ENCODE data around the gene MAST3.

Gene MAST3

DNA sequence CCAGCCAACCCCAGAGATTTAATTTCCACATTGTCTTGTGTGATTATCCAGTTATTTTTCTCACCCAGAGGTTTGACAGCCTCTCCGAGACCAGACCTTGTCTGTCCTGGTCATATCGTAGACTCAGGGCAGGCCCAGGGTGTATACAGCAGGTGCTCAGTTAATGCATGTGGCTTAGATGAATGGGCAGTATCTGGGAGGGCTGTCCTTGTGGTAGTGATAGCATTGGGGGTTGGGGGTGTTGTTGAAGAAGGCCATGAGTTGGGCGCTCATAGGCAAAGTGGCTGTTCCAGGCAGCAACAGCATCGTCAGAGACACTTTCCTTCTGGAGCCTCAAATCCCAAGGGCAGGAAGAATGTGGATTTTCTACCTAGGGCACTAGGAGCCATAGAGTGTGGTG is 16.9 kb downstream of the MAST3 start:
- FAIRE-seq: no peak

DNA sequence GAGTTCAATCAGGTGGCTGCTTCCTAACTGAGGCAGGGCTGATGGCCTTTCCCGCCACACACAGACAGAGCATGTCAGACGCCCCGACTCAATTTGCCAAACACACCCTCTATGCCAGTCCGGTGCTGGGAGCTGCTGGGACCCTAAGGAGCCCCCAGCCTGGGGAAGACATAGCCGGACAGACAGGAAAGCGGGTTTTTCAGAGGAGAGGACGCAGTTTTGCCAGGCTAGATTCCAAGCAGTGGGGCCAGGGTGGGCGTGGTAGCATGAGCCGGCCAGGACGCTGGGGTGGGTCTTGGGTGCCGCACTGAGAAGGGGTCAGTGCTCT is 19.8 kb downstream of the MAST3 start:
- no peak for FAIRE-seq

DNA sequence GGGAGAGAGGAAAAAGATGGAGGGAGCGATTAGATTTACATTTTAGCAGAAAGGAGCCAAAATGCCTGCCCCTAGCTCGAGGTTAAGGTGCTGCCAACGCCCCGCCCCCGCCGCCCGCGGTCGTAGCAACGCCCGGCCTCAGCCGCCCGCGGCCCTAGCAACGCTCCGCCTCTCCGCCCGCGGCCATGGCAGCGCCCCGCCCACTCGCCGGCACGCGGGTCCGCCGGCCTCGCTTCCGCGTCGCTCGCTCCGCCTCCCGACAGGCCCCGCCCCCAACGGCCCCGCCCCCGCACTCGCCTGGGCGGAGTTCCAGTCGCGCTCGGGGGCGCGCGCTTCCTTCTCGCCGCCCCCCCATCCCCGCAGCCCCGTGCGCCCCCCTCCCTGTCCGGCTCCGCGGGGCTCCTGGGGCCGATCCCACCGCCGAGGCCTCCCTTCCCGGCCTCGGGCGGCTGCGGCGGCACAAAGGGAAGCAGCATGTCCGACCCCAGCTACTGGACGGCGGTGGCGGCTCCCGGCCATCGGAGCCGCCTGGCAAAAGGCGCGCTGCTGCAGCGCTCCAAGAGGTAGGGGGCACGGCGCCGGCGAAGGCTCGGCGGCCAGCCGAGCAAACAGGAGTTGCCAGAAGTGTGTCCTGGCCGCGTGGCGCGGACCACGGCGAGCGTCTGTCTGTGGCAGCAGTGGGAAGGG is 20.3 kb downstream of the MAST3 start:
- no peak for FAIRE-seq

DNA sequence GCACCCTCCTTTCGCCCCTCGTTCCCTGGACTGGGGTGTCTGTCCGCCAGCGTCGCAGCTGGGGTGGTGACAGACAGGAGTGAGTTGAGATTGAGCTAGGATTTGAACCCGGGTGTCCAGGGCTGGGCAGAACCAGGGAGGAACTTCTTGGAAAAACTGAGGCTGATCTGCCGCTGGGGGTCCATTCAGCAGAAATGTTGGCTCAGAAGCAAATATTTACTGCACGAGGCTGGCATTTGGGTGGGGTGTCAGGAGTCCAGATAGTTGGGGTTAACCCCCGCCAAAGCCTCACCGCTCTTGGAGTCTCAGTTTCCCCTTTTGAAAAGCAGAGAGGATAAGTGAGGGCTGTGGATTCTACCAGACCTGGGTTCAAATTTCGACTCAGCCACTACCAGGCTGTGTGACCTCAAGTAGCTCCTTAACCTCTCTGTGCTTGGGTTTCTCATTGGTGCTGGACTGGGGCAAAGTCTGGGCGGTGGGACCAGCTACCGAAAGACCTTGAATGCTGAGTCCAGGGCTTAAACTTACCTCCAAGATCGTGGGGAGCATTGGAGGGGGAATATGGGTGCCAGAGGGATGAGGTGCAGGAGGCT is 20.9 kb downstream of the MAST3 start:
- no peak for FAIRE-seq

DNA sequence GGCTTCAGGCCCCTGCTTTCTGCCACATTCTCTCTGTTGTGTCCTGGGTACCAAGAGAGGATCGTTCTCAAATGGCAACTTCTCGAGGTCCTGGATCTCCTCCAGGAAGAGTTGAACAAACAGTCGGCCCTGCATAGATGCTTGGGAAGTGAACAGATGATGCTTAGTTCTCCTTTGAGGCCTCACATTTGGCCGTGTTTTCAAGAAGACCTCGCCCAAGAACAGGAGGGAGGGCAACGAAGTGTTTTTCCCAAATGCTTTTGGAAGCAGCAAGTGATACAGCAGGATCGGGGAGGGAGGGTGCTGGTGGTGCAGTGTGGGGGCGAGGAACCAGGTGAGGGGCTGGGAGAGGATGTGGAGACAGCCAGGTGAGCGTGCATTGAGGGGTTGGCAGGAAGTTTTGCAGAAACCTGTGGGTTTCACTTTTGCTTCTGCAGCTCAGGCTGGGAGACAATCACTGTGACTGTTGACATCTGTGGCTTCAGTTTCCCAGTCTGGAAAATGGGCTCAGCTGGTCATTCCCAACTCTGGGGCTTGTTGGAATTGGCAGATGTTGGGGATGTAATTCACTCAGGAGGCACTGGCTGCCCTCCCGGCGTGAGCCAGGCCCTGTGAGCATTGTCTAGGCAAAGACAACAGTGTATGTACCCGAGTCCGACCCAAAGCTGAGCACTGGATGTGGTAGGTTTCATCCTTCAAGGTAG is 21.6 kb downstream of the MAST3 start:
- no peak for FAIRE-seq

DNA sequence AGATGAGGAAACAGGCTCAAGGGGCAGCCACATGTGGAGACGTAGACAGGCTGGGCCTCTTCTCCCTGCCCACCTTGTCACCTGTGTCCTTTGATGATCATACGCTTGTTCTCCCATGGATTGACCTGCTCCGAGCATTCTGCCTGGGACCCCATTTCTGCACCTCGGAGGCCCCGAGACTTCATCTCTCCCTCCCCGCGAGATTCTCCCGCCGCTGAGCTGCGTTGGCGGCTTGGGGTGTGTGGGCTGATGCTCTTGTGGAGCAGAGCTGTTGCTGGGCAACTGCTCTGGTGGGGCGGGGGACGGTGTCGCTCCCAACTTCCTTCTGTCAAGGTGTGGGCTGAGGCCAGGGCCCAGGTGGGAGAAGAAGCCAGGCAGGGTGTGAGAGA is 22.1 kb downstream of the MAST3 start:
- FAIRE-seq: no peak

DNA sequence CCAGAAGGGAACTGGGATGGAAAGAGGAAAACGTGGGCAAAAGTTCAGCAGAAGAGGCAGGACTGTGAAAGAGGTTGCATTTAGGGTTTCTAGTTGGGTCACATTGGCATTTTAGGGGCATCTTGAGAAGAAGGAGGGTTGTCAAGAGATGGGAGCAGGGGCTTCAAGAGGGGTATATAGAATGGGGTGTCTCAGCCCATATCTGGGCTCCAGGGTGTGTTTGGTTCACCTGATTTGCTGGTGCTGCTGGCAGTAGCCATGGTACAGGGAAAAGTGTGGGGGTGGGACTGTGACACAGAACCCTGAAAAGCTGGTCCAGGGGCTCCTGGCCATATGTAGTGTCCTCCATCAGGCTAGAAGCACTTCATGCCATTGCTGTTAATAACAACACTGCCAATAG is 22.5 kb downstream of the MAST3 start:
- no peak for FAIRE-seq

DNA sequence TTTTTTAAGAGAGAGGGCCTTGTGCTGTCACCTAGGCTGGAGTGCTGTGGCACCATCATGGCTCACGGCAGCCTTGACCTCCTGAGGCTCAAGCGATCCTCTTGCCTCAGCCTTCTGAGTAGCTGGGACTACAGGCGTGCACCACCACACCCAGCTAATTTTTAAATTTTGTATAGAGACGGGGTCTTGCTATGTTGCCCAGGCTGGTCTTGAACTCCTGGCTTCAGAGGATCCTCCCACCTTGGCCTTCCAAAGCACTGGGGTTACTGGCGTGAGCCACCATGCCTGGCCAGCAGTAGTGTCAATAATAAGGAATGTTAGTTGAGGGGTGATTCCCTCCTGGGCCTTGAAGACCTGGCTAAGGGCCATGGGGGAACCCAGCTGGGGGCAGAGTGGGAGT is 23.6 kb downstream of the MAST3 start:
- no peak for FAIRE-seq

DNA sequence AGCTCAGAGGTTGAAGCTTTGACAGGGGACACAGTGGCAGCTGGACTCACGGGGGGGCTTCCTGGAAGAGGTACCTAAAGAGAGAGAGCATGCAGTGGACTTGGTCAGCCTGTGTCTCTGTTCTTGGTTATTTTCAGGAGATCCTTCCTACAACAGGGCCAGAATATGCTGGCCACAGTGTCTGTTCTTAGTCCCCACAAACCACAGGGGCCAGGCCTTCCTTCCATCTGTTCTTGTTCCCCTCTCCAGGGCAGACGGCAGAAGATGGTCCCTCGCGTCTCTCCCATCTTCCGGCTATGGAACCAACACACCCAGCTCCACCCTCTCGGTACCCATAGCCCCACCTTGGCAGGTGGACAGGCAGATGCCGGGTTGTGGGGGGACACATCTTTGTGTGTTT is 24.8 kb downstream of the MAST3 start:
- FAIRE-seq: no peak

DNA sequence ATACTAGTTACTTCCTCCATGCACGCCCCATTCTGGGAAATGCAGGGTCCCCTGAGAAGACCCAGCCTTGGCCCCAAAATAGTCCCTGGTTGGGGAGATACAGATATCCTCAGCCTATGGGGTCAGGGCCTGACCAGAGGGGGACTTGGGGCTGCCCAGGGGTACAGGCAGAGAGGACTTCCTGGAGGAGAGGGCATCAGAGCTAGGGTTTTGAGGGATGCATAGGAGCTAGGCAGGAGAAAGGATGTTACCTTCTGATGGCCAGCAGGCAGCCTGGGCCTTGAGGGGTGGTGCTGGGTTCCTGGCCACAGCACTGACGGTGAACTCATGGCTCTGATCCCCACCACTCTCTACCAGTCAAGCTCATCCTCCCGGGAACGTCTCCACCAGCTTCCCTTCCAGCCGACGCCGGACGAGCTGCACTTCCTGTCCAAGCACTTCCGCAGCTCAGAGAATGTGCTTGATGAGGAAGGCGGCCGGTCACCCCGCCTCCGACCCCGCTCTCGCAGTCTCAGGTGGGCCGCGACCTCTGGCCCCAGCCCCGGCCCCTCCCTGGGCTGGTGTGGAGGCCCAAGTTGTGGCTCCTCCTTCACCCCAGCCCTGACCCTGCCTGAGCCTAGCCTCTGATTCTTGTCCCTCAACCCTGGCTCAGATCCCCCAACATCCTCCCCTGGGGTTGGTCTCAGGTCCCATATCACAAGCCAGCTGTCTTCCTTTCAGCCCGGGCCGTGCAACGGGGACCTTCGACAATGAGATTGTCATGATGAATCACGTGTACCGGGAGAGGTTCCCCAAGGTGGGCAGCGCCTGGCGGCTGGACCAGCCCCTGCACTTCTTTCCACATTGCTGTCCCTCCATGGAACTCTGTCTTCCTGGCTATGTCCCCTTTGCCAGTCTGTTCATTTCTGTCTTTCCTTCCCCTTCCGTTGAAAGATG is 25.6 kb downstream of the MAST3 start:
- FAIRE-seq: no peak

DNA sequence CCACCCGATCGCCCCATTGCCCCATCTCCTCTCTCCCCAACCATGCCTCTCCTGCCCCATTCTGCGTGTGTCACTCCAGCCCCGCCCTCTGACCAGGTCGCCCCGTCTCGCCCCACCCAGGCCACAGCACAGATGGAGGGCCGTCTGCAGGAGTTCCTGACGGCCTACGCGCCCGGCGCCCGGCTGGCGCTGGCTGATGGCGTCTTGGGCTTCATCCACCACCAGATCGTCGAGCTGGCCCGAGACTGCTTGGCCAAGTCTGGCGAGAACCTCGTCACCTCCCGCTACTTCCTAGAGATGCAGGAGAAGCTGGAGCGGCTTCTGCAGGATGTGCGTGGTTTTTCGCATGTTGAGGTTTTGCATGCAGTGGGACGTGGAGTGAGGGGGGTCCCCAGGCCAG is 26.2 kb downstream of the MAST3 start:
- no peak for FAIRE-seq

DNA sequence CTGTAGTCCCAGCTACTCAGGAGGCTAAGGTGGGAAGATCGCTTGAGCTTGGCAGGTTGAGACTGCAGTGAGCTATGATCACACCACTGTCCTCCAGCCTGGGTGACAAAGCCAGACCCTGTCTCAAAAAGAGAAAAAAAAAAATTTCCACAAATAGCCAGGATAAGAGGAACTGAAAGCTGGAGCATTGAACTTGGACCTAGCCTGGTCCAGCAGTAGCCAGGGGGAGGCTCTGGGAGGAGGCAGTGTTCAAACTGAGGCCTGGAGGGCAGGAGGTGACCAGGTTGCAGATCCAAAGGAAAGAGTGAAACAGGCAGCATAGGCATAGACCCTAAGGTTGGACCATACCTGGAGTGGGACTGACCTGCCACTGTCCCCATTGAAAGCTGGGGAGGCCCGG is 28.5 kb downstream of the MAST3 start:
- no peak for FAIRE-seq

DNA sequence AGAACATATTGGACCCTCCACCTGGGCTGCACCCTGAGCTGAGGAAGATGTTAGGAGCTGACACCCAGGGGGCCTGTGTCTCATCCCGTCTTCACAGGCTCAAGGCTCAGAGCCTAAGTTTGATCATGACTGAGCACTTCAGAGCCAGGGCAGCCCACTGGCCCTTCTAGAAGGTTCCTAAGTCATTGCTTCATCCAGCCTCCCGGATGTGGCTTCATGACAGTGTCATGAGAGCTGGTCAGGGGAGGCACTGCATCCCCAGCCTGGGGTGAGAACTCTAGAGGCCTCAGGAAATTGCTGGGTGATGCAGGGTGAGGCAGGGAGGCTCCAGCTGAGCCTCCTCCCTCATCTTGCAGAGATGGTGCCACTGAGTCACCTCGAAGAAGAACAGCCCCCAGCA is 30.5 kb downstream of the MAST3 start:
- no peak for FAIRE-seq

DNA sequence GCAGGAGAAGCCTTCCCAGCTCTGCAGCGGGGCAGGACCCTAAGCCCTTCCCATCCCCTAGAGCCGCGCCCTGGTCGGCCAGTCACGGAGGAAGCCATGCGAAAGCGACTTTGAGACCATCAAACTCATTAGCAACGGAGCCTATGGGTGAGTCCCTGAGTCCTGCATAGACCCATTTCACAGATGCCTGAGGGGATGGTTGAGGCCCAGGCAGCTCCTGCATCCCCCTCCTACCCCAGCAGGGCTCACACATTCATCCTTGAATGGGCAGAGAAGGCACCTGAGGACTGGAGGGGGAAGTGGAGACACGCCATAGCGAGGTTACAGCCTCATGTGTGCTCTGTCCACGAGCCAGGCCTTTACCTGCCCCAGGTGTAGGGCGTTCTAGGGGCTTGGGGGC is 31.2 kb downstream of the MAST3 start:
- no peak for FAIRE-seq

DNA sequence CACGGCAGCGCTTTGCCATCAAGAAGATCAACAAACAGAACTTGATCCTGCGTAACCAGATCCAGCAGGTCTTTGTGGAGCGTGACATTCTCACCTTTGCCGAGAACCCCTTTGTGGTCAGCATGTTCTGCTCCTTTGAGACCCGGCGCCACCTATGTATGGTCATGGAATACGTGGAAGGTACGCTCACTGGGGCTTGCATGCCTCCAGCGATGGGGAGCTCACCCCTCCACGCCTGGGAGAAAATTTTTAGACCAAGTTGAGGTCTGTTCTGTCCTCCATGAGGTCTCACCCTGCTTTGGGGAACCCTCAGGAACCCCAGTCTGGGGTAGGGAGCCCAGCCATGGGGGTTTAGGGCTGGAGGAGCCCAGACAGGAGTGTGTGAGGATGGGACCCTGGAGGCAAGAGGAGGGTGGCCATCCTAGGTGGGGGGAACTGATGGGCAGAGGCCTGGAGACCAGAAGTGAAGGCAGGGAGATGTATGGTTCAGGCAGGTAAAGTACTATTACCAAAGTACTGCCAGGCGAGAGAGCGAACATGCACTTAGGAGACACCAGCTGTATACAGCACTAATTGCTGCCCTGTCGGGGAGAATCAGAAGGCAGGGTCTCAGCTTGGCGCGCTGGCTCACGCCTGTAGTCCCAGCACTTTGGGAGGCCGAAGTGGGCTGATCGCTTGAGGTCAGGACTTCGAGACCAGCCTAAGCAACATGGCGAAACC is 33.1 kb downstream of the MAST3 start:
- FAIRE-seq: no peak

DNA sequence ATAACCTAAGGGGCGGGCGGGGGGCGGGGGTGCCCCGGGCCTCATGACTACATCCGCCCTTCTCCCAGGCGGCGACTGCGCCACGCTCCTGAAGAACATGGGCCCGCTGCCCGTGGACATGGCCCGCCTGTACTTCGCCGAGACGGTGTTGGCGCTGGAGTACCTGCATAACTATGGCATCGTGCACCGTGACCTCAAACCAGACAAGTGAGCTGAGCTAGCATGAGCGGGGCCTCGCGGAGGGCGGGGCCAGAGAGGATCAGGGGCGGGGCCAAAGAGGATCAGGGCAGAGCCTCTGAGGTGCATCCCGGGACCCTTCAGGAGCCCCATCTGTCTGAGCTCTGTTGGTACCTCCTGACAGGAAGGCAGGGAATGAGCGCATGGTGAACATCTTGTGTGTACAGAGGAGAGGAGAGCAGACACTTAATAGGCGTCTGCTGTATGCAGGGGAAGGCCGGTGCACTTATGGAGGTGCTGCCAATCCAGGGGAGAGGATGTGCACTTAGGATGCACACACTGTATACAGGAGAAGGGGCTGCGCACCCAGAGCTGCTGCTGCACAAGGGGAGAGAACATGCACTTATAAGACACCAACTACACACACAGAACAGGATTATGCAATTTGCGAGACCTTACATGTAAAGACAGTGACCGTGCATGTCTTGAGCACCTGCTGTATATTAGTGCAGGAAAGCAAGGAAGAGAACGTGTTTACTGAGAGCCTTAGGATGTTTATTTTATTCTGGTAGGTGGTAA is 34.4 kb downstream of the MAST3 start:
- no peak for FAIRE-seq

DNA sequence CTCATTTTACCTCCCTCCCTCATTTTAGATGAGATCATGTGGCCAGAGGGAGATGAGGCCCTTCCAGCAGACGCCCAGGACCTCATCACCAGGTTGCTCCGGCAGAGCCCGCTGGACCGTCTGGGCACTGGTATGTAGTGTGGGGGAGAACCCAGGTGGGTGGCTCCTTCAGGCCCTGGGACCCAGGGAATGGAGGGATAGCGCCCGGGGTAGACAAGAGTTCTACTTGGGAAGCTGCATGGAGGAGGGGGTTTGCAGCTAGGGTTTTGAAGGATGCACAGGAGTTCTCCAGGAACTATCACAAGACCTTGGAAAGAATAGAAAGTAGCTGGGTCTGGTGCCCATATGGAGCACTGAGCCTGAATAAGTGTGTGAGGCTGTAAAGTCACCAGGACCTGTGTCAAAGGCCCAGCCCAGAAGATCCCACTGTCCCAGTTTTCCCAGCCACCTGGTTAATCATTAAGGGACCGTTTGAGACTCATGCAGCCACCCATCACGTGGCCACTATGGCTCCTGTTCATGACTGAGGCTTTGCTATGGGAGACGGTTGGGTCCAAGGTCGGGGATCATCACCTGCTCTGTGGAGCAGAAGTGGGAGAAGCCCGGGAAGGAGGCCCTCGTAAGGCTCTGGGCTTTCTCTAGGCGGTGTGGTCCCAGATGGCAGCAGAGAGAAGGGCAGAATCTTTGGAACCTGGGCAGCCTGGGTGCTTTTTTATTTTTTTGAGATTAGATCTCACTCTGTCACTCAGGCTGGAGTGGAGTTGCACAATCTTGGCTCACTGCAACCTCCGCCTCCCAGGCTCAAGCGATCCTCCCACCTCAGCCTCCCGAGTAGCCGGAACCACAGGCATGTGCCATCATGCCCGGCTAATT is 38.4 kb downstream of the MAST3 start:
- no peak for FAIRE-seq

DNA sequence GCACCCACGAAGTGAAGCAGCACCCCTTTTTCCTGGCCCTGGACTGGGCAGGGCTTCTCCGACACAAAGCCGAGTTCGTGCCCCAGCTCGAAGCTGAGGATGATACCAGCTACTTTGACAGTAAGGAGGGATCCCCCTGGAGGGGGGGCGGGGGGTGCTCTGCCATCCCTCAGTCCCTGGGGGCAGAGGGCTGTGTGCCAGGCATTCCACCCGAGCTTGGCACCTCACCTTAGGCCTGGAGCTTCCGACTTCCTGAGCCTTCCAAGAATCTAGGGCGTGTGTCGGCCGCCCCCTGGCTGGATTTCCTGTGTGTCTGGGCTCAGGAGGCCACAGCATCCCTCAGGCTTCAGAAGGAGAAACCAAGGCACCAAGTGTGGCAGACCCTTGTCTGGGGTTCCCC is 39.7 kb downstream of the MAST3 start:
- FAIRE-seq: no peak

DNA sequence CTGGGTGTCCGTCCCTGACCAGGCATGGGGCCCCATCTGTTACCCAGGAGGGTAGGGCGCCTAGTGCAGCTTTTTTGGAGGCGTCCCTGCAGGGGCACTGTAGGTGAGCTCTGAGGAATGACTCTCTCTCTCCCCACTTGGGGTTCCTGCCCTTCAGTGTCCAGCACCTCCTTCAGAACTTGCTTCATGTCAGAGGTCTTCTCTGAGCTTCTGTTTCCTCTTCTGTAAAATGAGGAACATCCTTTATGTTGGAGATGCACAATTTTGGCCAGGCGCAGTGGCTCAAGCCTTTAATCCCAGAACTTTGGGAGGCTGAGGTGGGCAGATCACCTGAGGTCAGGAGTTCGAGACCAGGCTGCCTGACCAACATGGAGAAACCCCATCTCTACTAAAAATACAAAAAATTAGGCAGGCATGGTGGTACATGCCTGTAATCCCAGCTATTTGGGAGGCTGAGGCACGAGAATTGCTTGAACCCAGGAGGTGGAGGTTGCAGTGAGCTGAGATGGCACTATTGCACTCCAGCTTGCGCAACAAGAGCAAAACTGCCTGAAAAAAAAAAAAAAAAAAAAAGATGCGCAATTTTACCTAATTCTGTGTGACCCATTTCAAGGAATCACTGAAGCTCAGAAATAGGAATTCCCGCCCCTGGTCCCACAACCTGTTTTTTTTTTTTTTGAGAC is 40.2 kb downstream of the MAST3 start:
- no peak for FAIRE-seq

DNA sequence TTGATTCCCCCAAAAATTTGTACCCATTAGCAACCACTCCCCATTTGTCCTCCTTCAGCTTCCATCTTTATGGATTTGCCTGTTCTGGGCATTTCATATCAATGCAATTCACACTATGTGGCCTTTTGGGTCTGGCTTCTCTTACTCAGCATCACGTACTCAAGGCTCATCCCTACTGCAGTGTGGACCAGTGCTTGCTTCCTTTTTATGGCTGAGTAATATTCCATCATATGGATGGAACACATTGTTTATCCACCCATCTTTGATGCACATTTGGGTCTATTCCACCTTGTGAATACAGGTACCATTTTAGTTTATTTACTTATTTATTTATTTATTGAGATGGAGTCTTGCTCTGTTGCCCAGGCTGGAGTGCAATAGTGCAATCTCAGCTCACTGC is 42.9 kb downstream of the MAST3 start:
- no peak for FAIRE-seq

DNA sequence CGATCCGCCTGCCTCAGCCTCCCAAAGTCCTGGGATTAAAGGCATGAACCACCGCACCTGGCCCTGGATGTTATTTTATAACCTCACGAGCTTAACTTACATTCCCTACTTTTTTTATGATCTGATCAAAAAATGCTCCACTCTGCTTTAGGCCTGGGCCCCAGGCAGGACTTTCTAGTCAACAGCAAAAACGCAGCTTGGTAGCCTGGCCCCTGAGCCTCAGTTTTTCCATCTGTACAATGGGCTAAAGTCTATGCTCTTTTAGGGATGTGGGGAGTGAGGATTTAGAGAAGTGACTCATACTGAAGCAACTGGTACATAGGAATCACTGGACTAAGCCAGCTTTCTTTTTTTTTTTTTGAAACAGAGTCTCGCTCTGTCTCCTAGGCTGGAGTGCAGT is 43.5 kb downstream of the MAST3 start:
- FAIRE-seq: no peak
